Breast epithelium (tissue), 4 donors: Measurements from ENCODE around the gene KRTAP10-9. TPM values are rescaled to one million over a fixed set of nuclear protein-coding genes. Genes with fewer than 3 reads are reported as not detected.
"Not testable (repeated sequence)": the region's sequence is repeated elsewhere in the genome, so short reads cannot be mapped to it uniquely, and the experiment has no call there.

ENCODE experiments used
- DNase-seq, 2 donors: peaks; one replicate each; pipeline ENCODE4 v3.0.0-alpha.2; 2019; ENCODE audit warnings: low spot score in 2 of 2
- H3K27ac ChIP-seq, 2 donors: fragments of 200-600 bp; sonication (generic) in 1 of 2; one replicate each; pipeline ENCODE4 v1.5.1; 2016 to 2019; ENCODE audit warnings: mild to moderate bottlenecking in 1 of 2
- H3K27me3 ChIP-seq, 2 donors: fragments of 200-600 bp; sonication (generic) in 1 of 2; one replicate each; pipeline versions ENCODE4 v1.5.1 to v1.6.0; 2017 to 2019; ENCODE audit warnings: control low read depth in 1 of 2, mild to moderate bottlenecking in 1 of 2
- H3K36me3 ChIP-seq: fragments of 200-600 bp; one replicate; pipeline ENCODE4 v1.5.1; 2019
- H3K4me1 ChIP-seq, 2 donors: fragments of 200-600 bp; sonication (generic); one replicate each; pipeline ENCODE4 v1.5.1; 2016 to 2019; ENCODE audit warnings: control low read depth in 1 of 2
- H3K4me3 ChIP-seq, 3 donors: fragments of 200-600 bp; sonication (generic); 1 replicate in 2 of 3; 2 replicates in 1 of 3; pipeline ENCODE4 v1.5.1; 2016 to 2019; ENCODE audit warnings: mild to moderate bottlenecking in 3 of 3, moderate library complexity in 2 of 3
- H3K9me3 ChIP-seq, 2 donors: fragments of 200-600 bp; sonication (generic) in 1 of 2; one replicate each; pipeline ENCODE4 v1.5.1; 2016 to 2019; ENCODE audit warnings: control low read depth in 1 of 2
- POLR2A ChIP-seq: fragments of 450-650 bp; IDR thresholded peaks from one replicate; pipeline ENCODE4 v1.6.1; 2016; ENCODE audit warnings: antibody characterized with exemption, mild to moderate bottlenecking, moderate library complexity
- POLR2AphosphoS5 ChIP-seq, 3 donors: sonication (generic); formaldehyde crosslinking; IDR thresholded peaks; one replicate each; pipeline ENCODE4 v1.6.1; 2017; ENCODE audit warnings: antibody characterized with exemption in 3 of 3
- intact Hi-C: fragments of 100-400 bp; cut with DNase I; formaldehyde crosslinking; loops from one replicate; pipeline ENCODE4 v1.15.1; 2023; ENCODE audit warnings: low total_unique reads
- total RNA-seq, 3 donors: library from RNA; depleted of rRNA; stranded (reverse); fragments of >200 nt; gene quantifications; one replicate each; pipeline ENCODE4 v1.1.0, GENCODE V29; 2016
- TF ChIP-seq, protein P1 (sequence below), 3 donors: fragments of 450-650 bp; IDR thresholded peaks; one replicate each; pipeline ENCODE4 v1.5.1; 2016 to 2017; ENCODE audit warnings: antibody characterized with exemption in 3 of 3, mild to moderate bottlenecking in 3 of 3, moderate library complexity in 3 of 3

The KRTAP10-9 gene
- total RNA-seq, 3 donors from 2014 or later = not detected

DNA sequence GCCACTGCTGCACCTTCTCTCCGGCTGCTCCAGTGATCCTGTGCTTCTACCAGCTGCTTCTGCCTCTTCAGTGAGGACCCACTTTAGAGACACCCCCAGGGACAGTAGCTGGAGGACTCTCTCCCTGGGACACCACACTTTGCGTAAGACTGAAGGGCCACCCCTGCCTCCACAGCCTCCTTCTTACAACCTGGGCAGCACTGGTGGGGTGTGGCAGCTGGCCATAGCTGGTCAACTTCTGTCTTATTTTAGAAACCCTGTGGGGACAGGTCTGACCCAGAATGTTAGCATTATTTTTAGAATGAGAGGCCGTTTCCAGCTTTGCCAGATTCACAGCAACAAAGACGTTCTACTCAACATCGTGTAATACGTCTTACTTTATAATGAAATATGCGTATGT is 1.1 kb upstream of the KRTAP10-9 start:
- no peak overlapping the region for H3K27ac ChIP-seq
- H3K4me3 ChIP-seq = no peak overlapping the region
- H3K36me3 ChIP-seq = no peaks in the 10 kb centered on the region
- no peaks in the 10 kb centered on the region for H3K4me1 ChIP-seq
- H3K27me3 ChIP-seq = peaks cover 0 to 17% of the 10 kb centered on the region in 2 donors
- no peak for DNase-seq
- TF ChIP-seq, protein P1, sequence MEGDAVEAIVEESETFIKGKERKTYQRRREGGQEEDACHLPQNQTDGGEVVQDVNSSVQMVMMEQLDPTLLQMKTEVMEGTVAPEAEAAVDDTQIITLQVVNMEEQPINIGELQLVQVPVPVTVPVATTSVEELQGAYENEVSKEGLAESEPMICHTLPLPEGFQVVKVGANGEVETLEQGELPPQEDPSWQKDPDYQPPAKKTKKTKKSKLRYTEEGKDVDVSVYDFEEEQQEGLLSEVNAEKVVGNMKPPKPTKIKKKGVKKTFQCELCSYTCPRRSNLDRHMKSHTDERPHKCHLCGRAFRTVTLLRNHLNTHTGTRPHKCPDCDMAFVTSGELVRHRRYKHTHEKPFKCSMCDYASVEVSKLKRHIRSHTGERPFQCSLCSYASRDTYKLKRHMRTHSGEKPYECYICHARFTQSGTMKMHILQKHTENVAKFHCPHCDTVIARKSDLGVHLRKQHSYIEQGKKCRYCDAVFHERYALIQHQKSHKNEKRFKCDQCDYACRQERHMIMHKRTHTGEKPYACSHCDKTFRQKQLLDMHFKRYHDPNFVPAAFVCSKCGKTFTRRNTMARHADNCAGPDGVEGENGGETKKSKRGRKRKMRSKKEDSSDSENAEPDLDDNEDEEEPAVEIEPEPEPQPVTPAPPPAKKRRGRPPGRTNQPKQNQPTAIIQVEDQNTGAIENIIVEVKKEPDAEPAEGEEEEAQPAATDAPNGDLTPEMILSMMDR (IDR thresholded peaks at IDR 0.05) = no peak
- TF ChIP-seq POLR2AphosphoS5 (IDR thresholded peaks at IDR 0.05) = no peak
- TF ChIP-seq POLR2A = no peak
- peaks cover 19 to 35% of the 10 kb centered on the region in 2 donors for H3K9me3 ChIP-seq
- intact Hi-C loops = no loop called here

GRCh38 chr21:44626262-44626661 is 631 bp upstream of the KRTAP10-9 start:
- Histone ChIP-seq H3K4me3 (no peak overlapping the region), H3K27me3 (peaks cover 0 to 17% of the 10 kb centered on the region in 2 donors), H3K9me3 (peaks cover 24 to 40% of the 10 kb centered on the region in 2 donors), H3K27ac (no peak overlapping the region), H3K4me1 (no peaks in the 10 kb centered on the region), H3K36me3 (no peaks in the 10 kb centered on the region)
- DNase-seq = no peak
- TF ChIP-seq POLR2AphosphoS5 (IDR thresholded peaks at IDR 0.05) (no peak), POLR2A (no peak)
- TF ChIP-seq, protein P1 (IDR thresholded peaks at IDR 0.05) = no peak
- intact Hi-C loops = no loop called here

- H3K36me3 ChIP-seq, H3K4me3 ChIP-seq, H3K27ac ChIP-seq, DNase-seq, intact Hi-C loops, H3K4me1 ChIP-seq: not testable (repeated sequence)
- Histone ChIP-seq H3K9me3 (peaks cover 35 to 51% of the 10 kb centered on the region in 2 donors), H3K27me3 (peaks cover 0 to 17% of the 10 kb centered on the region in 2 donors)
Measured at GRCh38 chr21:44627181-44627822, 409 bp downstream of the KRTAP10-9 start.

DNA sequence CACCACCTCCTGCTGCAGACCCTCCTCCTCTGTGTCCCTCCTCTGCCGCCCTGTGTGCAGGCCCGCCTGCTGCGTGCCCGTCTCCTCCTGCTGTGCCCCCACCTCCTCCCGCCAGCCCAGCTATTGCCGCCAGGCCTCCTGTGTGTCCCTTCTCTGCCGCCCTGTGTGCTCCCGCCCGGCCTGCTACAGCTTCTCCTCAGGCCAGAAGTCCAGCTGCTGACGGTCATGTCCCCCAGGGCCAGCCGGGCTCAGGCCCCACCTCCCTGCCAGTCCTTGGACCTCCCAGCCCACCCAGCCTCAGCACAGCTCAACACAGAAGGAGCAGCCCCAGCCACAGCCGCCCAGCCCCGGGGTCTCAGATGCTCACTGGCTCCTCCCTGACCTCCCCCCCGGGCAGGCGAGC is 939 bp downstream of the KRTAP10-9 start:
- H3K4me3 ChIP-seq, H3K4me1 ChIP-seq, H3K36me3 ChIP-seq, intact Hi-C loops, DNase-seq, H3K27ac ChIP-seq: not testable (repeated sequence)
- peaks cover 0 to 17% of the 10 kb centered on the region in 2 donors for H3K27me3 ChIP-seq
- H3K9me3 ChIP-seq = peaks cover 38 to 53% of the 10 kb centered on the region in 2 donors

DNA sequence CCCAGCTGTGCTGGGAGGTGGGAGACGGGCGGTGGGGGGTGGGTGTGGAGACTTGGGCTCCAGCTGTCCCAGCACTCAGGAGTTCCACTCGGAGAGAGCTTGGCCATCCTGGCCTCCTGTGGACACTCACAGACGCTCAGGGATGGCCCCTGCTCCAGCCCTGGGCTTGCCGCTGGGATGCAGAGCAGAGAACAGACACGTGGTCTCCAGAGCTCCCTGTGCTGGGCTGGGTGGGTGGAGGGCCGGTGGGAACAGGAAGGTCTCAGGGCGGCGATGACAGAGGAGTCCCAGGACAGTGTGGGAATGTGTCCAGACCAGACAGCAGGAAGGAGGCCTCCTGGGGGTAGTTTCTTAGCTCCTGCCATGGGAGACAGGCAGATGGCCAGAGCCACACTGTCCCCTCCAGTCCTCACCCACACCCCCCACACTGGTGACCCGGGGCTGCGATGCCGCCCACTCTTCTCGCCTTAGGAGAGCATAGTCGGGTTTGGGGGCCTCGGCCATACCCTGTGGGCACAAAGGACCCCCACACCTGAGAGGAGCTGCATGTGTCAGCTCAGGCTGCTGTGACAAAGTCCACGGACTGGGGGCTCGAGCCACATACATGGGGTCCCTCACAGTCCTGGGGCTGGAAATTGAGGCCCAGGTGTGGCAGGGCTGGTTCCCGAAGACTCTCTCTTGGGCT is 2.0 kb downstream of the KRTAP10-9 start:
- H3K4me3 ChIP-seq = no peak overlapping the region
- intact Hi-C loops = no loop called here

DNA sequence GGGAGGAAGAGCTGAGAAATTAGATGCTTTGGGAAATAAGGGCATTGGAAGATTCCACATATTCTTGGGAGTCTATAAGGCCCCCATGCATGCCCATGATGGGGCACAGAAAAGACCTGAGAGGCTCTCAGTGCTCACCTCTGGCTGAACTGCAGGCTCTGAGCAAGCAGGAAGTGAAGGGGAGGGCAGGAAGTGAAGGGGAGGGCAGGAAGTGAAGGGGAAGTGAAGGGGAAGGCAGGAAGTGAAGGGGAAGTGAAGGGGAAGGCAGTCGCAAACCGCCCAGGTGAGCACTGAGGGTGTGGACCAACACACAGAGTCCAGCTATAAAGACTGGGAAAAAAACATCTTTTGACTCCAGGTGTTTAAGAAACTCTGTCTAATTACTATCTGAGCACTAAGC is 3.5 kb downstream of the KRTAP10-9 start:
- no peak for DNase-seq
- intact Hi-C loops = no loop called here
- no peaks in the 10 kb centered on the region for H3K36me3 ChIP-seq
- H3K4me3 ChIP-seq = no peak overlapping the region
- H3K9me3 ChIP-seq = peaks cover 29 to 30% of the 10 kb centered on the region in 2 donors
- TF ChIP-seq POLR2AphosphoS5 (IDR thresholded peaks at IDR 0.05) = no peak
- TF ChIP-seq, protein P1 (IDR thresholded peaks at IDR 0.05) = no peak
- TF ChIP-seq POLR2A = no peak
- H3K4me1 ChIP-seq = no peaks in the 10 kb centered on the region
- peaks cover 0 to 17% of the 10 kb centered on the region in 2 donors for H3K27me3 ChIP-seq
- no peak overlapping the region for H3K27ac ChIP-seq

More for the DNA sequence above, 2.0 kb downstream of the KRTAP10-9 start:
- DNase-seq = no peak
- H3K4me1 ChIP-seq = no peaks in the 10 kb centered on the region
- peaks cover 38 to 42% of the 10 kb centered on the region in 2 donors for H3K9me3 ChIP-seq
- H3K27me3 ChIP-seq = peaks cover 0 to 17% of the 10 kb centered on the region in 2 donors
- H3K36me3 ChIP-seq = no peaks in the 10 kb centered on the region
- no peak overlapping the region for H3K27ac ChIP-seq
- TF ChIP-seq, protein P1 (IDR thresholded peaks at IDR 0.05) = no peak
- TF ChIP-seq POLR2A = no peak
- TF ChIP-seq POLR2AphosphoS5 (IDR thresholded peaks at IDR 0.05) = no peak
